Astrocyte (in vitro differentiated cells and primary cell): Measurements from ENCODE around the gene RASGRF1. TPM values are rescaled to one million over a fixed set of nuclear protein-coding genes. Genes with fewer than 3 reads are reported as not detected.

Experiments used
- DNase-seq: peaks from one replicate; pipeline ENCODE4 v3.0.0-alpha.2; 2010; ENCODE audit warnings: low read depth
- FAIRE-seq: peaks from 2 replicates; lab custom pipeline; 2011; peaks lifted over from hg19 to GRCh38; lab: Jason Lieb, UNC
- H2AFZ ChIP-seq: 2 replicates; pipeline ENCODE4 v1.6.0; 2012; ENCODE audit warnings: low read depth, low read length, inconsistent platforms
- H3K27ac ChIP-seq: 2 replicates; pipeline ENCODE4 v1.5.1; 2011; ENCODE audit warnings: low read depth, low read length, inconsistent platforms
- H3K27me3 ChIP-seq: 2 replicates; pipeline ENCODE4 v1.6.0; 2011; ENCODE audit warnings: low read length, inconsistent platforms; ENCODE audit not compliant: insufficient read depth
- H3K36me3 ChIP-seq: 2 replicates; pipeline ENCODE4 v1.5.1; 2011; ENCODE audit warnings: low read length, inconsistent platforms; ENCODE audit not compliant: insufficient read depth
- H3K4me1 ChIP-seq: 2 replicates; pipeline ENCODE4 v1.5.1; 2011; ENCODE audit warnings: low read length, inconsistent platforms; ENCODE audit not compliant: insufficient read depth
- H3K4me2 ChIP-seq: 2 replicates; pipeline ENCODE4 v1.6.0; 2012; ENCODE audit warnings: low read length, inconsistent platforms
- H3K4me3 ChIP-seq: 2 replicates; pipeline ENCODE4 v1.5.1; 2011; ENCODE audit warnings: low read depth, mild to moderate bottlenecking, low read length, inconsistent platforms; ENCODE audit not compliant: insufficient read depth
- H3K79me2 ChIP-seq: 2 replicates; pipeline ENCODE4 v1.6.0; 2012; ENCODE audit warnings: mild to moderate bottlenecking, low read length, inconsistent platforms; ENCODE audit not compliant: insufficient read depth
- H3K9ac ChIP-seq: 2 replicates; pipeline ENCODE4 v1.6.0; 2012; ENCODE audit warnings: mild to moderate bottlenecking, low read length, inconsistent platforms
- H3K9me3 ChIP-seq: 2 replicates; pipeline ENCODE4 v1.5.1; 2012; ENCODE audit warnings: low read depth, mild to moderate bottlenecking, low read length, inconsistent platforms; ENCODE audit not compliant: insufficient read depth
- H4K20me1 ChIP-seq: 2 replicates; pipeline ENCODE4 v1.6.0; 2012; ENCODE audit warnings: low read length, inconsistent platforms; ENCODE audit not compliant: insufficient read depth
- H3K27ac Mint-ChIP-seq: one replicate; pipeline ENCODE4 v1.8.0; 2021; ENCODE audit warnings: mild to moderate bottlenecking, mixed read lengths; ENCODE audit not compliant: unreplicated experiment
- H3K27me3 Mint-ChIP-seq: one replicate; pipeline ENCODE4 v1.8.0; 2021; ENCODE audit warnings: low read depth, mixed read lengths; ENCODE audit not compliant: unreplicated experiment
- H3K36me3 Mint-ChIP-seq: one replicate; pipeline ENCODE4 v1.8.0; 2021; ENCODE audit warnings: low read depth, mixed read lengths; ENCODE audit not compliant: unreplicated experiment
- H3K4me1 Mint-ChIP-seq: one replicate; pipeline ENCODE4 v1.8.0; 2021; ENCODE audit warnings: low read depth, mixed read lengths; ENCODE audit not compliant: unreplicated experiment
- H3K4me3 Mint-ChIP-seq: one replicate; pipeline ENCODE4 v1.8.0; 2021; ENCODE audit warnings: mild to moderate bottlenecking, moderate library complexity, mixed read lengths; ENCODE audit not compliant: unreplicated experiment
- H3K9me3 Mint-ChIP-seq: one replicate; pipeline ENCODE4 v1.8.0; 2021; ENCODE audit warnings: mild to moderate bottlenecking, mixed read lengths; ENCODE audit not compliant: unreplicated experiment
- CTCF ChIP-seq: IDR thresholded peaks from 2 replicates; pipeline ENCODE4 v1.5.1; 2011; ENCODE audit warnings: low read depth, mild to moderate bottlenecking, inconsistent platforms, low read length, moderate library complexity; ENCODE audit not compliant: insufficient read depth
- EZH2 ChIP-seq: IDR thresholded peaks from 2 replicates; pipeline ENCODE4 v1.6.1; 2012; ENCODE audit warnings: mild to moderate bottlenecking, low read length, inconsistent platforms; ENCODE audit not compliant: insufficient read depth
- total RNA-seq: library from RNA; stranded (reverse); gene quantifications from 2 replicates; pipeline ENCODE4 v1.2.1, GENCODE V29; 2021

Gene RASGRF1
- total RNA-seq, 1 donor from 2014 or later = 1.2 TPM

- Mint-ChIP-seq H3K4me1 (no peaks in the 10 kb centered on the region), H3K36me3 (no peaks in the 10 kb centered on the region), H3K4me3 (peak overlapping the region; percentile 40), H3K9me3 (no peaks in the 10 kb centered on the region), H3K27me3 (peaks cover 27% of the 10 kb centered on the region), H3K27ac (no peak overlapping the region)
- DNase-seq = no peak
- Histone ChIP-seq H3K27me3 (peaks cover 17% of the 10 kb centered on the region), H2AFZ (peak overlapping the region; percentile 83), H3K79me2 (no peaks in the 10 kb centered on the region), H3K9me3 (no peaks in the 10 kb centered on the region), H3K4me2 (peak overlapping the region; percentile 86), H3K9ac (no peak overlapping the region), H3K27ac (no peak overlapping the region), H3K36me3 (no peaks in the 10 kb centered on the region), H3K4me3 (no peak overlapping the region), H3K4me1 (peaks cover 5% of the 10 kb centered on the region), H4K20me1 (no peaks in the 10 kb centered on the region)
- FAIRE-seq = no peak
- no peak for TF ChIP-seq EZH2
These were observed 146.4 kb downstream of the RASGRF1 start for GRCh38 chr15:78944202-78944625.

DNA sequence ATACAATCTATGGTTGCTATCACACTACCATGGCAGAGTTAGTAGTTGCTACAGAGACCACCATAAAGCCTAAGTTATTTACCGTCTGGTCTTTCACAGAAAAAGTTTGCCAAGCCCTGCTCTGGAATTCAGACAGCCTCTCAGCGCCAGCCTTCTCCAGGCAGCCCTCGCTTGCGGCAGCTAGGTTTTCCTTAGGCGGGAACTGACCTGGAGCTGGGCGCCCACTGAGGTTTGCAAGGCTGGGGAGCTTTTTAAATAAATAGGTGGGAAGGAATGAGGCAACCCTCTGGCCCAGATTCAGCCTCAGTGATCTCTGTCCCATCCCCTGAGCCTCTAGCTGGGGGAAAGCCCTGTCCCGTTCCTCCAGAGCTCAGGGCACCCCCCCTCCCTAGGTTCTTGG is 146.9 kb downstream of the RASGRF1 start:
- Mint-ChIP-seq H3K4me3 (no peak overlapping the region), H3K27me3 (peaks cover 27% of the 10 kb centered on the region)
- H3K4me2 ChIP-seq = no peak overlapping the region

DNA sequence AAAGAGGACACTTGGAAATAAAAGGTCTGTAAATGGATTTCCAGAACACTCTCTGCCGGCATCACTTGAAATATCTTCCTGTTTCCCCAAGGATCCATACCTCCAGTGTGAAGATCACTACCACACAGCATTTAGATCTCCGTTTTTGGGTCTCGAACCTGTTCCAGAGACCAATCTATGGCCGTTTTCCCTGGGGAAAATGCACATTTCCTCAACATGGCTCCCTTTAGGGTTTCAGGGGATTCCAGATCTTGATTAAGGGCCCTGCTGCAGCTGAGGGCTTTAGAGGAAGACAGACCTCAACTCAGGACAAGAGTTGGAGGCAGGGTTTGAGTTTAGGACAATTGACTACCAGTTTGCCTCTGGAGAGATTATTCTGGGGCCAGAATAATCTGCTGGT is 147.8 kb downstream of the RASGRF1 start:
- FAIRE-seq = no peak
- Mint-ChIP-seq H3K27ac (no peak overlapping the region), H3K4me1 (no peaks in the 10 kb centered on the region), H3K36me3 (no peaks in the 10 kb centered on the region), H3K9me3 (no peaks in the 10 kb centered on the region), H3K4me3 (no peak overlapping the region), H3K27me3 (peaks cover 24% of the 10 kb centered on the region)
- H3K4me3 ChIP-seq = no peak overlapping the region
- H3K9ac ChIP-seq = no peak overlapping the region
- no peak for DNase-seq
- H3K36me3 ChIP-seq = no peaks in the 10 kb centered on the region
- no peaks in the 10 kb centered on the region for H3K9me3 ChIP-seq
- H2AFZ ChIP-seq = no peak overlapping the region
- no peak for TF ChIP-seq CTCF
- no peak for TF ChIP-seq EZH2
- no peaks in the 10 kb centered on the region for H4K20me1 ChIP-seq
- peaks cover 5% of the 10 kb centered on the region for H3K4me1 ChIP-seq
- no peaks in the 10 kb centered on the region for H3K79me2 ChIP-seq
- H3K27me3 ChIP-seq = peaks cover 15% of the 10 kb centered on the region
- no peak overlapping the region for H3K27ac ChIP-seq
- no peak overlapping the region for H3K4me2 ChIP-seq

More for the DNA sequence above, 146.9 kb downstream of the RASGRF1 start:
- TF ChIP-seq CTCF (no peak), EZH2 (no peak)
- no peaks in the 10 kb centered on the region for H3K4me1 Mint-ChIP-seq
- H3K9me3 Mint-ChIP-seq = no peaks in the 10 kb centered on the region
- no peaks in the 10 kb centered on the region for H3K36me3 Mint-ChIP-seq
- Histone ChIP-seq H3K79me2 (no peaks in the 10 kb centered on the region), H4K20me1 (no peaks in the 10 kb centered on the region), H3K9ac (no peak overlapping the region), H2AFZ (no peak overlapping the region), H3K36me3 (no peaks in the 10 kb centered on the region), H3K9me3 (no peaks in the 10 kb centered on the region), H3K4me1 (peaks cover 5% of the 10 kb centered on the region), H3K27ac (no peak overlapping the region), H3K4me3 (no peak overlapping the region), H3K27me3 (peaks cover 17% of the 10 kb centered on the region)
- peak; percentile 25 for DNase-seq
- H3K27ac Mint-ChIP-seq = no peak overlapping the region
- FAIRE-seq = no peak
